Natural killer cell (primary cell): ENCODE data around the gene NPFFR1. TPM values are rescaled to one million over a fixed set of nuclear protein-coding genes. Genes with fewer than 3 reads are reported as not detected.
A peak's percentile ranks its signal among the peaks of the same experiment; 100 is the strongest.

Experiments
- ATAC-seq, 3 donors: fragments of 150-1000 bp in 2 of 3; fragments of 200-7000 bp in 1 of 3; cut with Tn5 transposase; 1 replicate in 1 of 3; 2 replicates in 2 of 3; pipeline ENCODE4 v1.10.0; 2021; ENCODE audit warnings: mild to moderate bottlenecking in 2 of 3, moderate library complexity in 2 of 3
- DNase-seq, 2 donors: peaks; one replicate each; pipeline versions ENCODE4 v3.0.0 to v3.0.0-alpha.2; 2013 to 2021; ENCODE audit warnings: mixed read lengths in 1 of 2
- H3K27ac ChIP-seq: one replicate; pipeline ENCODE4 v1.5.1; 2013; ENCODE audit warnings: mild to moderate bottlenecking, low read length
- H3K27me3 ChIP-seq: one replicate; pipeline ENCODE4 v1.6.1; 2013; ENCODE audit warnings: low read length; ENCODE audit not compliant: control insufficient read depth, insufficient read depth
- H3K36me3 ChIP-seq: one replicate; pipeline ENCODE4 v1.6.1; 2013; ENCODE audit warnings: low read length; ENCODE audit not compliant: control insufficient read depth, insufficient read depth
- H3K4me1 ChIP-seq: one replicate; pipeline ENCODE4 v1.6.1; 2013; ENCODE audit warnings: low read length; ENCODE audit not compliant: control insufficient read depth, insufficient read depth
- H3K4me3 ChIP-seq: one replicate; pipeline ENCODE4 v1.5.1; 2013; ENCODE audit warnings: low read length
- H3K9me3 ChIP-seq: one replicate; pipeline ENCODE4 v1.6.1; 2013; ENCODE audit warnings: low read length; ENCODE audit not compliant: control insufficient read depth, insufficient read depth
- H3K27ac Mint-ChIP-seq, 2 donors: one replicate each; pipeline ENCODE4 v1.8.0; 2022; ENCODE audit warnings: mild to moderate bottlenecking in 2 of 2, mixed read lengths in 2 of 2, moderate library complexity in 1 of 2
- H3K27me3 Mint-ChIP-seq, 2 donors: one replicate each; pipeline ENCODE4 v1.8.0; 2022; ENCODE audit warnings: low read depth in 2 of 2, mixed read lengths in 2 of 2
- H3K36me3 Mint-ChIP-seq: one replicate; pipeline ENCODE4 v1.8.0; 2022; ENCODE audit warnings: mixed read lengths
- H3K4me1 Mint-ChIP-seq, 2 donors: one replicate each; pipeline ENCODE4 v1.8.0; 2022; ENCODE audit warnings: mixed read lengths in 2 of 2
- H3K4me3 Mint-ChIP-seq: one replicate; pipeline ENCODE4 v1.8.0; 2022; ENCODE audit warnings: mild to moderate bottlenecking, moderate library complexity, mixed read lengths
- H3K9me3 Mint-ChIP-seq, 2 donors: one replicate each; pipeline ENCODE4 v1.8.0; 2022; ENCODE audit warnings: mixed read lengths in 2 of 2
- WGBS: methylation state at CpG from one replicate; pipeline ENCODE4 v1.1.7; 2013; ENCODE audit warnings: missing lambda C conversion rate; ENCODE audit not compliant: insufficient coverage; 5-methylcytosine and 5-hydroxymethylcytosine counted together
- intact Hi-C: fragments of 100-400 bp; cut with micrococcal nuclease; formaldehyde crosslinking; loops from one replicate; pipeline ENCODE4 v1.14.2; 2022
- total RNA-seq, 4 donors: library from RNA; stranded (reverse); fragments of 120-200 nt in 1 of 4; gene quantifications; one replicate each; pipeline versions ENCODE4 v1.2.3 to v1.2.4, GENCODE V29; 2013 to 2022
- TF ChIP-seq, protein P1 (sequence below): fragments of 200-600 bp; IDR thresholded peaks from one replicate; pipeline ENCODE4 v1.8.0; 2022; ENCODE audit warnings: antibody characterized with exemption

The NPFFR1 gene
- total RNA-seq, 3 donors from 2014 or later (not counting 1 experiment from before 2014, with no cell fraction given) = 0.05 TPM; not detected in 2

DNA sequence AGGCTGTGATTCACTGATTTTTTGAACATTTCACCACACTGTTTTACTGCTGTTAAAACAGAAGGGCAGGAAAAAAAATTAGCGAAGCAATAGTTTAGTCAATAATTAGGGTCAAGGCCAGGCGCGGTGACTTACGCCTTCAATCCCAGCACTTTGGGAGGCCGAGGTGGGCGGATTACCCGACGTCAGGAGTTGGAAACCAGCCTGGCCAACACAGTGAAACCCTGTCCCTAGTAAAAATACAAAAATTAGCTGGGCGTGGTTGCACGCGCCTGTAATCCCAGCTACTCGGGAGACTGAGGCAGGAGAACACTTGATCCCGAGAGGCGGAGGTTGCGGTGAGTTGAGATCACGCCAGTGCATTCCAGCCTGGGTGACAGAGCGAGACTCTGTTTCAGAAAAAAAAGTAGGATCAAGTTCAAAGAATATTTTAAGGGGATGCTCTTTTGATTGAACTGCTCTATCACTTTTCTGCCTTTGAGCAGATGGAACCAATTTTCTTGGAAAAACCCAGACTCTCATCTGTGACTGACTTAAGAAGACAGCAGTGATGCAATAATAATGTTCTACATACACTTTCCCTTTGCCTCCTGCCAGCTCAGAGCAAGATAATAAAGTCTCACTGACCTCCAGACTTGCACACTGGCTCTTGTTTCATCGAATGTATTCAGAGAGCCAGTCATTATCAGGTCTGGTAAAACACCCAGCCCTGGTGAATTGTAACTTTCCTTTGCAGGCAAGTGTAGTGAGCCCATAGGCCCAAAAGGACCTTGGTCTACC lies 48.9 kb downstream of the NPFFR1 start:
- Mint-ChIP-seq H3K27me3 (peaks cover 0 to 6% of the 10 kb centered on the region in 2 donors), H3K4me3 (peak overlapping the region; percentile 59), H3K27ac (no peak overlapping the region), H3K9me3 (no peaks in the 10 kb centered on the region), H3K4me1 (peaks cover 15 to 17% of the 10 kb centered on the region in 2 donors), H3K36me3 (no peaks in the 10 kb centered on the region)
- Histone ChIP-seq H3K9me3 (no peaks in the 10 kb centered on the region), H3K4me1 (peaks cover 18% of the 10 kb centered on the region), H3K36me3 (no peaks in the 10 kb centered on the region), H3K27ac (no peak overlapping the region), H3K4me3 (no peak overlapping the region), H3K27me3 (no peaks in the 10 kb centered on the region)
- no peak for DNase-seq
- 93% methylated on average over 18 of the region's 18 CpGs for WGBS
- TF ChIP-seq, protein P1, sequence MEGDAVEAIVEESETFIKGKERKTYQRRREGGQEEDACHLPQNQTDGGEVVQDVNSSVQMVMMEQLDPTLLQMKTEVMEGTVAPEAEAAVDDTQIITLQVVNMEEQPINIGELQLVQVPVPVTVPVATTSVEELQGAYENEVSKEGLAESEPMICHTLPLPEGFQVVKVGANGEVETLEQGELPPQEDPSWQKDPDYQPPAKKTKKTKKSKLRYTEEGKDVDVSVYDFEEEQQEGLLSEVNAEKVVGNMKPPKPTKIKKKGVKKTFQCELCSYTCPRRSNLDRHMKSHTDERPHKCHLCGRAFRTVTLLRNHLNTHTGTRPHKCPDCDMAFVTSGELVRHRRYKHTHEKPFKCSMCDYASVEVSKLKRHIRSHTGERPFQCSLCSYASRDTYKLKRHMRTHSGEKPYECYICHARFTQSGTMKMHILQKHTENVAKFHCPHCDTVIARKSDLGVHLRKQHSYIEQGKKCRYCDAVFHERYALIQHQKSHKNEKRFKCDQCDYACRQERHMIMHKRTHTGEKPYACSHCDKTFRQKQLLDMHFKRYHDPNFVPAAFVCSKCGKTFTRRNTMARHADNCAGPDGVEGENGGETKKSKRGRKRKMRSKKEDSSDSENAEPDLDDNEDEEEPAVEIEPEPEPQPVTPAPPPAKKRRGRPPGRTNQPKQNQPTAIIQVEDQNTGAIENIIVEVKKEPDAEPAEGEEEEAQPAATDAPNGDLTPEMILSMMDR = no peak
- no peak for ATAC-seq
- intact Hi-C loops = no loop called here

DNA sequence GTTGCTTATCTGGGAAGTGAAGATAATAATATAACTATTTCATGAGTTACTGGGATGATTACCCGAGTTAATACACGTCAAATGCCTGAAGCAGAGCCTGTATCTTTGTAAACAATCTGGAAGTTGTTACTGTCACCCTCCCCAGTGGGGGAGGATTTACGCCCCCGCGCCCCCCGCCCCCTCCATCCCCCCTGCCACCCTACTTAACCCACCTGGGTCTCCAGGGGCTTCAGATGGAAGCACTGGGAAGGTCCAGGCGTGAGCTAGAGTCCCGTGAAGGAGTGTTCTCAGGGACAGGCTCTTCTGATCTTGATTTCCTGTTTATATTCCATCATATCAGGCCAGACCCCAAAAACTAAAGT lies 49.9 kb downstream of the NPFFR1 start:
- H3K36me3 Mint-ChIP-seq = no peaks in the 10 kb centered on the region
- no peaks in the 10 kb centered on the region for H3K9me3 Mint-ChIP-seq
- WGBS = 14% methylated on average over 2 of the region's 8 CpGs
- H3K4me1 Mint-ChIP-seq = peaks cover 15 to 17% of the 10 kb centered on the region in 2 donors
- ATAC-seq = no peak
- peak overlapping the region; percentile 61 for H3K4me3 ChIP-seq
- peak overlapping the region; percentile 58 to 85 for H3K27ac Mint-ChIP-seq
- TF ChIP-seq, protein P1 = no peak
- H3K4me1 ChIP-seq = peaks cover 18% of the 10 kb centered on the region
- H3K27ac ChIP-seq = peak overlapping the region; percentile 78
- H3K4me3 Mint-ChIP-seq = peak overlapping the region; percentile 88
- intact Hi-C loops = loop anchor here (1.0 kb wide), 1 partner anchor 170 kb away; the partner anchor contains the start of gene EIF4EBP2
- H3K9me3 ChIP-seq = no peaks in the 10 kb centered on the region
- H3K27me3 Mint-ChIP-seq = peaks cover 0 to 6% of the 10 kb centered on the region in 2 donors
- H3K36me3 ChIP-seq = peaks cover 5% of the 10 kb centered on the region
- DNase-seq = no peak
- H3K27me3 ChIP-seq = no peaks in the 10 kb centered on the region

DNA sequence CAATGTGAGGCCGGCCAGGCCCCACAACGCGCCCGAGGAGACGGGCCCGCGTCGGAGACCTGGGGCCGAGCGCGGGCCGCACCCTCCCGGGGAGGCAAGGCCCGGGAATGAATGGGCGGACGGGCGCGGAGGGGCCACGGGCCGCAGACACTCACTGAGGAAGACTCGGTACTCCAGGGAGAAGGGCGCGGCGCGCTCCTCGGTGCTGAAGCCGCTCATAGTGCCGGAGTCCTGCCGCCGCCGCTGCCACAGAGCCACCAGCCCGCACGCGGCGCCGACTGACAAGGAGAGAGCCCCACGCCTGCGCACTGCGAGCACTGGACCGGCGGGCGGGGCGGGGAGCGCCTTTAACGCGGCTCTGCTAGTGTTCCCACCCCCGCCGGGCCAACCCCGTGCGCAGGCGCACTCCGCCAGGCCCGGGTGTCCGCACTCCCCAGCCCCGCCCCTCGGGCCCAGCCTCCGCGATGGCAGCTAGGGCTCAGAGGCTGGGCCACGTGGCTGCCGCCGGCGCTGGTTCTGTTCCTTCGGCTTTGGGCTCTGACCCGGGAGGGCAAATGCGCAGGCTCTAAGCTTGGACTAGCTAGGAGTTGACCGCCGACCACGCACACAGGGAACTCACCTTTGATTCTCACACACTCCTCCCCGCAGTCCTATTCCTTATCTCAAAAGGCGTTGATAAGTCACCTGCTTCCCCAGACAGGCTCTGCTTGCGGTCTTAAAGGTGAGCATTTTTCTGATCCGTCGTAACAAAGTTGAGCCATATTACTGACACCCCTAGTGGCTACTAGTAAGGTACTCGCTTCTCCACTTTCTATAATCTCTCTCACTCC lies 50.5 kb downstream of the NPFFR1 start, which contains the start of gene PPA1:
Gene PPA1, minus strand, starts transcription at position 321 of the 830 bp plus-strand sequence. Its CDS starts 102 bp downstream, at position 219.
- peaks cover 8% of the 10 kb centered on the region for H3K36me3 ChIP-seq
- peak within 1 kb of the TSS; percentile 89 for H3K4me3 Mint-ChIP-seq
- no peaks in the 10 kb centered on the region for H3K9me3 ChIP-seq
- intact Hi-C loops = loop anchor here (1.0 kb wide), 1 partner anchor 171 kb away; the partner anchor contains the start of gene EIF4EBP2
- TF ChIP-seq, protein P1 = no peak
- H3K4me3 ChIP-seq = peak within 1 kb of the TSS; percentile 69
- peak within 1 kb of the TSS; percentile 78 for H3K27ac ChIP-seq
- peak within 1 kb of the TSS; percentile 58 to 85 for H3K27ac Mint-ChIP-seq
- ATAC-seq (peak; percentile 96 to 100 (median 97)), DNase-seq (peak; percentile 99)
- no peaks in the 10 kb centered on the region for H3K36me3 Mint-ChIP-seq
- H3K4me1 Mint-ChIP-seq = peaks cover 15 to 17% of the 10 kb centered on the region in 2 donors
- WGBS = under 1% methylated on average over 73 of the region's 74 CpGs
- no peaks in the 10 kb centered on the region for H3K9me3 Mint-ChIP-seq
- no peaks in the 10 kb centered on the region for H3K27me3 ChIP-seq
- peaks cover 18% of the 10 kb centered on the region for H3K4me1 ChIP-seq
- H3K27me3 Mint-ChIP-seq = peaks cover 0 to 6% of the 10 kb centered on the region in 2 donors
